Common myeloid progenitor, CD34-positive (primary cell): Measurements from ENCODE around the gene CRTC1. TPM values are rescaled to one million over a fixed set of nuclear protein-coding genes. Genes with fewer than 3 reads are reported as not detected.

Source experiments
- CTCF ChIA-PET: fragments of 350-600 bp; sonication (Branson Sonifier 250); formaldehyde crosslinking; loops from one replicate; lab custom pipeline; 2021; ENCODE audit warnings: antibody characterized with exemption; lab: Charles Lee
- POLR2A ChIA-PET: fragments of 350-600 bp; sonication (Branson Sonifier 250); formaldehyde crosslinking; loops from one replicate; lab custom pipeline; 2021; ENCODE audit warnings: antibody characterized with exemption; lab: Charles Lee
- DNase-seq, 3 donors: peaks; one replicate each; pipeline versions ENCODE4 v3.0.0 to v3.0.0-alpha.2; 2013
- H3K27ac ChIP-seq, 2 experiments: 1 replicate in 1 of 2; 2 replicates in 1 of 2; pipeline ENCODE4 v1.7.0; 2013; ENCODE audit warnings: inconsistent platforms in 2 of 2, low read length in 2 of 2, mild to moderate bottlenecking in 2 of 2, low read depth in 1 of 2, moderate library complexity in 1 of 2; ENCODE audit not compliant: severe bottlenecking in 2 of 2, insufficient read depth in 1 of 2, poor library complexity in 1 of 2
- H3K27me3 ChIP-seq, 5 experiments: replicated peaks in 2 of 5; 1 replicate in 3 of 5; 2 replicates in 2 of 5; pipeline versions ENCODE4 v1.6.1 to v1.7.0; 2013; ENCODE audit warnings: low read length in 4 of 5, mild to moderate bottlenecking in 2 of 5, moderate library complexity in 2 of 5, inconsistent platforms in 1 of 5; ENCODE audit not compliant: insufficient read depth in 5 of 5, control insufficient read depth in 4 of 5
- H3K36me3 ChIP-seq, 4 experiments: 1 replicate in 2 of 4; 2 replicates in 2 of 4; pipeline versions ENCODE4 v1.6.1 to v1.7.0; 2013; ENCODE audit warnings: low read length in 3 of 4, control low read depth in 1 of 4, mild to moderate bottlenecking in 1 of 4; ENCODE audit not compliant: control insufficient read depth in 4 of 4, insufficient read depth in 4 of 4
- H3K4me1 ChIP-seq, 4 experiments: 1 replicate in 3 of 4; 2 replicates in 1 of 4; pipeline versions ENCODE4 v1.6.1 to v1.7.1; 2013; ENCODE audit warnings: low read length in 3 of 4, mild to moderate bottlenecking in 3 of 4, control low read depth in 1 of 4, inconsistent platforms in 1 of 4, moderate library complexity in 1 of 4; ENCODE audit not compliant: control insufficient read depth in 4 of 4, insufficient read depth in 4 of 4; ENCODE audit errors: control extremely low read depth in 1 of 4
- H3K4me3 ChIP-seq, 7 experiments: 1 replicate in 4 of 7; 2 replicates in 3 of 7; pipeline versions ENCODE4 v1.5.1 to v1.7.0; 2013; ENCODE audit warnings: mild to moderate bottlenecking in 7 of 7, low read length in 6 of 7, moderate library complexity in 6 of 7, inconsistent platforms in 2 of 7, low read depth in 2 of 7, control low read depth in 1 of 7; ENCODE audit not compliant: insufficient read depth in 4 of 7, control insufficient read depth in 1 of 7; ENCODE audit errors: extremely low read depth in 1 of 7
- H3K9me3 ChIP-seq, 5 experiments: 1 replicate in 4 of 5; 2 replicates in 1 of 5; pipeline versions ENCODE4 v1.6.1 to v1.7.1; 2013; ENCODE audit warnings: low read length in 4 of 5, mild to moderate bottlenecking in 2 of 5, inconsistent platforms in 1 of 5, low read depth in 1 of 5, moderate library complexity in 1 of 5; ENCODE audit not compliant: control insufficient read depth in 4 of 5, insufficient read depth in 2 of 5; ENCODE audit errors: control extremely low read depth in 1 of 5
- WGBS: methylation state at CpG from one replicate; pipeline ENCODE4 v1.1.5; 2013; ENCODE audit not compliant: insufficient coverage; 5-methylcytosine and 5-hydroxymethylcytosine counted together
- polyA plus RNA-seq: library from polyadenylated mRNA; unstranded; fragments of 120-200 nt; gene quantifications from one replicate; pipeline ENCODE4 v1.2.1, GENCODE V29; 2013

Gene CRTC1, protein sequence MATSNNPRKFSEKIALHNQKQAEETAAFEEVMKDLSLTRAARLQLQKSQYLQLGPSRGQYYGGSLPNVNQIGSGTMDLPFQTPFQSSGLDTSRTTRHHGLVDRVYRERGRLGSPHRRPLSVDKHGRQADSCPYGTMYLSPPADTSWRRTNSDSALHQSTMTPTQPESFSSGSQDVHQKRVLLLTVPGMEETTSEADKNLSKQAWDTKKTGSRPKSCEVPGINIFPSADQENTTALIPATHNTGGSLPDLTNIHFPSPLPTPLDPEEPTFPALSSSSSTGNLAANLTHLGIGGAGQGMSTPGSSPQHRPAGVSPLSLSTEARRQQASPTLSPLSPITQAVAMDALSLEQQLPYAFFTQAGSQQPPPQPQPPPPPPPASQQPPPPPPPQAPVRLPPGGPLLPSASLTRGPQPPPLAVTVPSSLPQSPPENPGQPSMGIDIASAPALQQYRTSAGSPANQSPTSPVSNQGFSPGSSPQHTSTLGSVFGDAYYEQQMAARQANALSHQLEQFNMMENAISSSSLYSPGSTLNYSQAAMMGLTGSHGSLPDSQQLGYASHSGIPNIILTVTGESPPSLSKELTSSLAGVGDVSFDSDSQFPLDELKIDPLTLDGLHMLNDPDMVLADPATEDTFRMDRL
- 6.6 TPM for polyA plus RNA-seq

DNA sequence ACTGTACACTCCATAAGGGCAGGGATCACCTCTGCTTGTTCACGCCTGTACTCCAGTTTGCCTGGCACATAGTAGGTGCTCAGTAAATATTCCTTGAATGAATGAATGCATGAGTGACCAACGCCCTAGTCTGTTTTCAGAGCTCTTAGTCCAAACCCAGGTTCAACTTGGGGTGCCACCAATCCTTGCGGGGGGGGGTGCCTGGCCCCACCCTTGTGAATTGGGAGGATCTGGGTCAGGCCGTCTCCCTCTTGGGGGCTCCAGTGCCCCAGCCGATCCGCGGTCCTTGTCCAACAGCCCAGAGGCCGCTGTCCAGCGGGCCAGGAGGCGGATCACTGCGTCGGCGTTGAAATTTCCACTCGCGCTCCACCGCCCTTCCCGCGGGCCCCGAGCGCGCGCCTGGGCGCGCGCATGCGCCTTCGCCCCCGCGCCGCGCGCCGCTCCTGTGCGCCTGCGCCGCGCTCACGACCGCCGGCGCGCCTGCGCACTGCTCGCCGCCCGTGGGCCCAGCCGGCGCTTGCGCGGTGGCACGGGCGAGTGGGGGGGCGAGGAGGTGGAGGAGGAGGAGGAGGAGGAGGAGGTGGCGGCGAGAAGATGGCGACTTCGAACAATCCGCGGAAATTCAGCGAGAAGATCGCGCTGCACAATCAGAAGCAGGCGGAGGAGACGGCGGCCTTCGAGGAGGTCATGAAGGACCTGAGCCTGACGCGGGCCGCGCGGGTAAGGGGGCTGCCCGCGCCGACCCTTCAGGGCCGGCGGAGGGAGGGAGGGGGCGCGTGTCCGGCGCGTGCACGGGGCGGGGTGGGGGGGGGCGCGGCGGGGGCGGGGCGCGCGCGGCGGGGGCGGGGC lies at the start of gene CRTC1:
TSS of gene CRTC1 (plus strand) at position 572 of the 849 bp plus-strand sequence. CDS start at position 595, 23 bp downstream.
- H3K27ac ChIP-seq = peak within 1 kb of the TSS in 1 of 2 experiments; percentile 66
- ChIA-PET CTCF (interaction anchor here (2.7 kb wide), 1 partner anchor 89 kb away, joined by 6 read pairs; no protein-coding TSS in a partner anchor), POLR2A (no interaction called here)
- H3K4me1 ChIP-seq = peaks cover 0 to 19% (median 14%) of the 10 kb centered on the region in 4 experiments
- no peaks in the 10 kb centered on the region for H3K9me3 ChIP-seq
- DNase-seq = peak; percentile 84 to 90 (median 89)
- 2% methylated on average over 36 of the region's 93 CpGs for WGBS
- peak within 1 kb of the TSS; percentile 60 to 83 (median 73) for H3K4me3 ChIP-seq
- H3K27me3 ChIP-seq = no peaks in the 10 kb centered on the region
- H3K36me3 ChIP-seq = no peaks in the 10 kb centered on the region

DNA sequence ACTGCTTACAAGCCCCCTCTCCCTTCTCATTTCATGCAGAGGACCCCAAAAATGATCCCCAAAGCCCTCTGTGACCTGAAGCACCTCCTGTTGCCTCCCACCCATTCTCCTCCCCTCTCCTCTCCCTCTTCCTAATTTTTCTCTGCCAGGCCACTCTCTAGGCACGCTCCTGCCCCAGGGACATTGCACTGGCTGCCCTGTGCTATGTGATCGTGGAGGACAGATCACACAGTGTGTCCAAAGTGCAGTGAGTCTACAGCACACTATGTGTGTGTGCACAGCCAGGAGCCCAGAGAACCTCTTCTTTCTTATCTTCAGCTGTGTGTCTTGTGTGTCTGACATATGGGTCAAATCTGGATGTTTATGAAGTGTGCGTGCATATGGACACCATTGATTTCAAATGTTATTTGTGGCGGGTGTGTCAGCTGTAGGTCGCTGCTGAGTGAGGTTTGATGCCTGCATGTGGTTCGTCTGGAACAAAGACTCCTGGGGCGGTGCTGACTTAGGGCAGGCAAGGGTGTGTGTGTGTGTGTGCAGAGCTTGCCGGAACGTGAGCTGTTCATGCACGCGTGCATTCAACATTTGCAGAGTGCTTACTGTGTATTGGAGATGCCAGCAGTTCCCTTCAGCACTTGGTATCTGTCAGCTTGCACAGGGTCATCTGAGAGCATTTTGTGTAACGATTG lies 48.7 kb upstream of the CRTC1 start:
- Histone ChIP-seq H3K4me1 (peaks cover 0 to 21% (median 17%) of the 10 kb centered on the region in 4 experiments), H3K27ac (no peak overlapping the region), H3K36me3 (no peaks in the 10 kb centered on the region), H3K27me3 (peaks cover 0 to 4% (median 0%) of the 10 kb centered on the region in 5 experiments), H3K9me3 (no peaks in the 10 kb centered on the region), H3K4me3 (no peak overlapping the region)
- POLR2A ChIA-PET = no interaction called here
- CTCF ChIA-PET = interaction anchor here (0.6 to 1.3 kb wide), 3 partner anchors 20 to 171 kb away, joined by 3 read pairs; no protein-coding TSS in a partner anchor
- 79% methylated on average over 8 of the region's 12 CpGs for WGBS
- no peak for DNase-seq

DNA sequence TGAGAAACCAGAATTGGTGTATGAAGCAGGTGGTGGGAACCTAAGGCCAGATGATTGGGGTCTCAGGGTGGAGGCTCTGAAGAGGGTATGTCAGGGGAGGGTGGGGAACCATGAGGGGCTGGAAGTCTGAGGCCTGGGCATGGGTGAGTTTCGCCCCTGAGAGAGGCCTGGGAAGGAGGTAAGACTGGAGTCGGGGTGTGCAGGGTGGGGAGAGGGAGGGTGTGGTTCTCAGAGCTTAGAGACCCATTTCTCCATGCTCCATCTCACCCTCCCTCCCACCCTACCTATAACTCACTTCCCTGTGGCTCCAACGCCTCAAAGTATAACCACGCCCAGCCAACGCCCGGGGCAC lies 47.7 kb upstream of the CRTC1 start:
- Histone ChIP-seq H3K4me3 (peak overlapping the region in 3 of 7 experiments; percentile 24 to 87 (median 79)), H3K27me3 (peaks cover 0 to 2% (median 0%) of the 10 kb centered on the region in 5 experiments), H3K27ac (no peak overlapping the region), H3K9me3 (no peaks in the 10 kb centered on the region), H3K4me1 (peaks cover 0 to 21% (median 17%) of the 10 kb centered on the region in 4 experiments), H3K36me3 (no peaks in the 10 kb centered on the region)
- CTCF ChIA-PET = interaction anchor here (1.3 kb wide), 1 partner anchor 21 kb away, joined by 3 read pairs; no protein-coding TSS in a partner anchor
- DNase-seq = no peak
- WGBS = 0% methylated on average over 2 of the region's 6 CpGs
- POLR2A ChIA-PET = no interaction called here

DNA sequence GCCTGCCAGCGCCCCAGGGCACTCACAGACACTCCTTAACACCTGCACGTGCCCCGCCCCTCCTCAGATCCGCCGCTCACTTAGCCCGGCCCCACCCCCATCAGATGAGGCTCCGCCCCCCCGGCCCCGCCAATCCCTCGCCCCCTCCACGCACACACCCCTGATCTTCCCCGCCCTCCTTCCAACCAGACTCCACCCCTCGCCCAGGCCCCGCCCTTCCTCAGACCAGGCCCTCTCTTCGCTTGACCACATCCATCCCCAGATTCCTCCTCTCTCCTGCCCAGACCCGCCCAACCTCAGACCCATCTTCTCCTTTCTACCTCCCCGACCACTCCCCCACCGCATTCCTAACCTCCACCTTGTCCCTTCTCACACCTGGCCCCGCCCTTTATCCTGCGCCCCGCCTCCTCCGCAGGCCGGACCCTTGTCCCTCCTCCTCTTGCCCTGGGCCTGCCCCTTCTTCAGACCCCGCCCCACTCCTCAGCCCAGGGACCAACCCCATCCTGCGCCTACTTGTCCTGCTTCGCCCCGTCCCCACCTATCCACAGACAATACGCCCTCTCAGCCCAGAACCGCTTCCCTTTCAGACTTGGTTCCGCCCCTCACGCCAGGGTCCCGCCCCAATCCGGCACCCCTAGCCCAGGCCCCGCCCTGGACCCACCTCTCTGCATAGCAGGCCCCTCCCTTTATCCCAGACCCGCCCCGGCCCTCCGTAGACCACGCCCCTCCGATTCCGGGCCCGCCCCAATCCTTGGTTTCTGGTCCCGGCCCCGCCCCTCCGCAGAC lies 47.1 kb upstream of the CRTC1 start:
- peak; percentile 97 to 98 (median 98) for DNase-seq
- H3K36me3 ChIP-seq = no peaks in the 10 kb centered on the region
- H3K4me3 ChIP-seq = peak overlapping the region; percentile 49 to 93 (median 79)
- ChIA-PET POLR2A (no interaction called here), CTCF (no interaction called here)
- no peaks in the 10 kb centered on the region for H3K9me3 ChIP-seq
- H3K4me1 ChIP-seq = peaks cover 0 to 21% (median 17%) of the 10 kb centered on the region in 4 experiments
- WGBS = 1% methylated on average over 30 of the region's 44 CpGs
- no peak overlapping the region for H3K27ac ChIP-seq
- H3K27me3 ChIP-seq = peaks cover 0 to 2% (median 0%) of the 10 kb centered on the region in 5 experiments

DNA sequence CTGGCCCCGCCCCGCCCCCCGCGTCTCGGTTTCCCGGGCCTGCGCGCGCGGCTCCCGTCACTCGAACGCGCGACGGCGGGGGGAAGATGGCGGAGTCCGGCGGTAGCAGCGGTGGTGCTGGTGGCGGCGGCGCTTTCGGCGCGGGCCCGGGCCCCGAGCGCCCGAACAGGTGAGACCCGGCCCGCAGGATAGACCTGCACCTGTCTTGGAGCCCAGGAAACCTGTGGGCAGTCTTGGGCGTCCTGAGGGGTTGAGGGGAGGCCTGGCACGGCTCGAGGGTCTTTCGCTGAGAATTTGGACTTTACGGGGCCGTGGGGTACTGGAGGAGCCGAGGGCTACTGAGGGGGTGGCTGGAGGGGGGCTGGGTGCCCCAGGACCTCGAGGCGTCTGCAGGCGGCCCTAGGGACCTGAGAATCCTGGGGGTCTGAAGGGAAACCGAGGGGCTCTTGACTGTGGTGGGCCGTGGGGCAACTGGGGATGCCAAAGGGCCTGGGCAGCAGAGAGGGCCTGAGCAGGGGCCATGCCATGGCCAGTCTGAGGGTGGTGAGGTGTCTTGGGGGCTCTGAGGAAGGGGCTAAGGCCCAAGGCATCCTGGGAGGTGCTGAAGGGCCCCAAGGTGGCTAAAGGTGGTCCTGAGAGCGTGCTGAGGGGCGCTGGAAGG lies 46.4 kb upstream of the CRTC1 start, which contains the start of gene KLHL26:
TSS of gene KLHL26 (plus strand) at position 60 of the 661 bp plus-strand sequence. CDS start at position 87, 27 bp downstream.
- DNase-seq = no peak
- POLR2A ChIA-PET = no interaction called here
- Histone ChIP-seq H3K27me3 (peaks cover 0 to 2% (median 0%) of the 10 kb centered on the region in 5 experiments), H3K27ac (peak within 1 kb of the TSS; percentile 50 to 82), H3K36me3 (no peaks in the 10 kb centered on the region), H3K4me3 (peak within 1 kb of the TSS; percentile 75 to 93 (median 87)), H3K4me1 (peaks cover 0 to 21% (median 17%) of the 10 kb centered on the region in 4 experiments), H3K9me3 (no peaks in the 10 kb centered on the region)
- WGBS = 1% methylated on average over 38 of the region's 47 CpGs
- CTCF ChIA-PET = no interaction called here
